SK-N-MC (cell line): ENCODE data around the gene HINFP.
"Not testable (repeated sequence)": the region's sequence is repeated elsewhere in the genome, so short reads cannot be mapped to it uniquely, and the experiment has no call there.

Experiments used
- DNase-seq: peaks from one replicate; pipeline ENCODE4 v3.0.0-alpha.2; 2011; ENCODE audit warnings: low read depth, low spot score
- H3K27ac ChIP-seq: fragments of 200-600 bp; sonication (generic); 2 replicates; pipeline ENCODE4 v1.5.1; 2016; ENCODE audit warnings: mixed run types
- H3K36me3 ChIP-seq: fragments of 200-600 bp; sonication (generic); 2 replicates; pipeline ENCODE4 v1.6.1; 2017; ENCODE audit warnings: antibody characterized with exemption, low read length, mixed read lengths; ENCODE audit not compliant: insufficient read depth
- H3K4me3 ChIP-seq: fragments of 200-600 bp; sonication (generic); 2 replicates; pipeline ENCODE4 v1.5.1; 2016
- H3K9ac ChIP-seq: fragments of 200-600 bp; sonication (generic); 2 replicates; pipeline ENCODE4 v1.8.0; 2017; ENCODE audit warnings: mixed run types, mixed read lengths; ENCODE audit not compliant: insufficient read length
- H3K9me3 ChIP-seq: fragments of 200-600 bp; sonication (generic); 2 replicates; pipeline ENCODE4 v1.6.1; 2017; ENCODE audit warnings: low read depth, mild to moderate bottlenecking, antibody characterized with exemption, low read length, moderate library complexity, mixed read lengths
- EZH2 ChIP-seq: fragments of 200-600 bp; sonication (generic); IDR thresholded peaks from one replicate; pipeline ENCODE4 v1.6.1; 2017; ENCODE audit warnings: antibody characterized with exemption
- FOXP2 ChIP-seq: optimal IDR thresholded peaks from 2 replicates; pipeline ENCODE3; 2011; ENCODE audit warnings: mild to moderate bottlenecking, moderate library complexity; ENCODE audit not compliant: insufficient read depth; ENCODE audit errors: extremely low read length, control extremely low read depth
- POLR2AphosphoS5 ChIP-seq: IDR thresholded peaks from 2 replicates; pipeline ENCODE4 v1.6.1; 2012; ENCODE audit warnings: mild to moderate bottlenecking, low read depth, low read length, borderline replicate concordance

Gene HINFP

GRCh38 chr11:119095066-119095880, 26.1 kb upstream of the HINFP start:
- H3K9ac ChIP-seq: peak overlapping the region; percentile 97
- H3K4me3 ChIP-seq: peak overlapping the region; percentile 99
- H3K27ac ChIP-seq: peak overlapping the region; percentile 86
- TF ChIP-seq POLR2AphosphoS5: peak; percentile 100
- no peak for TF ChIP-seq EZH2
- TF ChIP-seq FOXP2: peak; percentile 21
- H3K9me3 ChIP-seq: no peaks in the 10 kb centered on the region
- DNase-seq: peak; percentile 96
- H3K36me3 ChIP-seq: peaks cover 60% of the 10 kb centered on the region

- H3K27ac ChIP-seq: no peak overlapping the region; the same call in 1 of the 2 replicates
- no peak for DNase-seq
- TF ChIP-seq POLR2AphosphoS5 (no peak), FOXP2 (no peak), EZH2 (no peak)
- H3K9ac ChIP-seq: peak overlapping the region; percentile 51
- H3K9me3 ChIP-seq: no peaks in the 10 kb centered on the region
- peaks cover 33% of the 10 kb centered on the region for H3K36me3 ChIP-seq
- H3K4me3 ChIP-seq: peak overlapping the region; percentile 95
Measured at GRCh38 chr11:119099711-119100110, 21.7 kb upstream of the HINFP start.

- H3K4me3 ChIP-seq: peak overlapping the region; percentile 95
- H3K9ac ChIP-seq: peak overlapping the region; percentile 96
- no peak for DNase-seq
- no peak for TF ChIP-seq POLR2AphosphoS5
- no peak for TF ChIP-seq EZH2
- no peak for TF ChIP-seq FOXP2
- H3K27ac ChIP-seq: no peak overlapping the region; the same call in 1 of the 2 replicates
- peaks cover 33% of the 10 kb centered on the region for H3K36me3 ChIP-seq
- no peaks in the 10 kb centered on the region for H3K9me3 ChIP-seq
Measured at GRCh38 chr11:119100246-119100970, 21.0 kb upstream of the HINFP start.

- DNase-seq: no peak
- Histone ChIP-seq H3K27ac (peak overlapping the region; percentile 100; the same call in 1 of the 2 replicates), H3K36me3 (peaks cover 31% of the 10 kb centered on the region), H3K9ac (peak overlapping the region; percentile 96), H3K9me3 (no peaks in the 10 kb centered on the region), H3K4me3 (peak overlapping the region; percentile 95)
- no peak for TF ChIP-seq EZH2
- no peak for TF ChIP-seq POLR2AphosphoS5
- TF ChIP-seq FOXP2: no peak
Measured at GRCh38 chr11:119100994-119101758, 20.2 kb upstream of the HINFP start.

- Histone ChIP-seq H3K9me3 (no peaks in the 10 kb centered on the region), H3K36me3 (peaks cover 23% of the 10 kb centered on the region), H3K27ac (peak within 1 kb of the TSS; percentile 100), H3K9ac (peak within 1 kb of the TSS; percentile 96), H3K4me3 (peak within 1 kb of the TSS; percentile 95)
- no peak for TF ChIP-seq EZH2
- 0 out of 2 replicates have a peak, but pooled peaks have one; percentile 40 for TF ChIP-seq POLR2AphosphoS5
- TF ChIP-seq FOXP2: peak; percentile 78
- DNase-seq: peak; percentile 89
Measured at GRCh38 chr11:119101759-119102423, 19.5 kb upstream of the HINFP start, which contains the start of gene DPAGT1. DPAGT1 (minus strand) TSS chr11:119101853; CDS start chr11:119101655, 198 bp downstream.

- not testable (repeated sequence) for H3K4me3 ChIP-seq, H3K9ac ChIP-seq
Measured at GRCh38 chr11:119103161-119103664, 18.2 kb upstream of the HINFP start.

GRCh38 chr11:119103793-119104192, 17.6 kb upstream of the HINFP start:
- Histone ChIP-seq H3K9ac (no peak overlapping the region), H3K4me3 (no peak overlapping the region), H3K27ac (no peak overlapping the region), H3K36me3 (peaks cover 5% of the 10 kb centered on the region; the same call in 1 of the 2 replicates), H3K9me3 (no peaks in the 10 kb centered on the region)
- no peak for DNase-seq
- TF ChIP-seq FOXP2 (no peak), POLR2AphosphoS5 (no peak), EZH2 (no peak)

More at GRCh38 chr11:119103161-119103664, 18.2 kb upstream of the HINFP start:
- peaks cover 10% of the 10 kb centered on the region for H3K36me3 ChIP-seq
- H3K9me3 ChIP-seq, DNase-seq: not testable (repeated sequence)
- peak overlapping the region; percentile 100; the same call in 1 of the 2 replicates for H3K27ac ChIP-seq
